T-helper 2 cell treated with Interferon-gamma antibody and Interleukin-4, amounts not matched to agents 5 μg/mL and 100 μg/mL, for 36 hours (primary cell): ENCODE results near the gene CACNG1.

Experiments
- DNase-seq: peaks from one replicate; pipeline ENCODE4 v3.0.0; 2021; ENCODE audit warnings: low spot score
- H3K27ac Mint-ChIP-seq: one replicate; pipeline ENCODE4 v1.8.0; 2021; ENCODE audit warnings: mild to moderate bottlenecking, mixed read lengths
- H3K27me3 Mint-ChIP-seq: one replicate; pipeline ENCODE4 v1.8.0; 2021; ENCODE audit warnings: low read depth, mixed read lengths
- H3K36me3 Mint-ChIP-seq: one replicate; pipeline ENCODE4 v1.8.0; 2021; ENCODE audit warnings: low read depth, mixed read lengths
- H3K4me1 Mint-ChIP-seq: one replicate; pipeline ENCODE4 v1.8.0; 2021; ENCODE audit warnings: low read depth, mixed read lengths
- H3K4me3 Mint-ChIP-seq: one replicate; pipeline ENCODE4 v1.8.0; 2022; ENCODE audit warnings: mild to moderate bottlenecking, moderate library complexity, mixed read lengths
- H3K9me3 Mint-ChIP-seq: one replicate; pipeline ENCODE4 v1.8.0; 2021; ENCODE audit warnings: mixed read lengths

CACNG1 gene

DNA sequence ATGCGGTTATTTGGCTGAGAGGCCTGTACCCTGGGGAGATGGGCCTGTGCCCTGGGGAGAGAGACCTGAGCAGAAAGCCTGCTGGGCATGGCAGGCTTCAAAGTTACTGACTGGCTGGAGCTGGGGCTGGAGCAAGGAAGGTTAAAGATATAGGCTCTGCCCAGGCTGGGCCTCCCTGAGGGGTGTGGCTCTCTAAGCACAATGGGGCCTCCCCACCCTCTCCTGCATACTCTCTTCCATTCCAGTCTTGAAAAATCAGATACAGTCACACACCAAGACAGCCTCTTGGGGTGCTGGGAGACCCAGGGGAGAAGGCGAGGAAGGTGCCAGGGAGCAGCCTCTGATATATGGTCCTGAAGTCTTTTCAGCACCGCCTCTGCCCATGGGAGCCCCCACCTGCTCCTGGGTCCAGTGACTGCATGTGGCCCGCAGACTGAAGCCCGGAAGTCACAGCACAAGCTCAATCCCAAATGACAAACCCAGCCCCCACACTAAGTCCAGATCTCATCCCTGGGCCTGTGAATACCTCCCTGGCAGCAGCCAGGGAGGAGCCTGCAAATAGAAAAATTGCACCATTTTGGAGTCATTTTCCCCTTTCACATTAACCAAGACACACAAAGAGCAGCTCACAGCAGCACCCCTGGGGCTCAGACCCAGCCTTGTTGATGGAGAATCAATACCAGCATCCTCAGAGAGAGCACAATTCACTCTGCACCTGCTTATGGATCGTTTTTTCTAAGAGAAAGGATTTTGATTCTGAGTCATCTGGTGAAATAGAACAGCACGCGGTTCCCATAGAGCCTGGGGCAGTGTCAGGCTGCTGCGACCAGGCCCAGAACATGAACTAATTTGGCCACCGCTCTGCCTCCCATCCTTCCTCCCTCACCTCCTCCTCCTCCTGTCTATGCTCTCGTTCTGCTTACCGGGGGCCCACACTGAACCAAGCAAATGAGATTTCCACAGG, 25.6 kb upstream of the CACNG1 start:
- Mint-ChIP-seq H3K36me3 (no peaks in the 10 kb centered on the region), H3K4me1 (no peaks in the 10 kb centered on the region), H3K27ac (no peak overlapping the region), H3K4me3 (no peak overlapping the region), H3K27me3 (no peaks in the 10 kb centered on the region), H3K9me3 (no peaks in the 10 kb centered on the region)
- DNase-seq: no peak

DNA sequence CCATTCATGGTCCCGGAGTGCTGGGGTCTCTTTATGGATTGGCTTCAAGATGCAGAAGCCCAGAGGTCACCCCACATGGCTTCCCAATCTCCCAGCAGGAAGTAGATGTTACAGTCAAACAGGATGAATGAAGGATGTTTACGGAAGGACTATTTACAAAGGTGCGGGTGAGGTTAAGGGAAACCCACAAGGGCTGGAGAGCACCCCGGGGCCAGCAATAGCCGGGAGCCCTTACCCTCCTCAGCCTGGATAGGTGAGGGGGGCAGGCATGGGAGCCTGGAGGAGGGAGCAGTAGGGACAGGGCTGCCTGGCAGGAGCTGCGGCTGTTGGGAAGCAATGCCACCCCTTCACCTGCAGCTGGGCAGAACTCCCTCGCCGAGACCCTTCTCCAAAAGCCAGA, 24.5 kb upstream of the CACNG1 start:
- DNase-seq: no peak
- Mint-ChIP-seq H3K4me3 (no peak overlapping the region), H3K9me3 (no peaks in the 10 kb centered on the region), H3K36me3 (no peaks in the 10 kb centered on the region), H3K27me3 (no peaks in the 10 kb centered on the region), H3K4me1 (no peaks in the 10 kb centered on the region), H3K27ac (no peak overlapping the region)

- Mint-ChIP-seq H3K27me3 (no peaks in the 10 kb centered on the region), H3K9me3 (no peaks in the 10 kb centered on the region), H3K4me3 (no peak overlapping the region), H3K27ac (no peak overlapping the region), H3K36me3 (no peaks in the 10 kb centered on the region), H3K4me1 (no peaks in the 10 kb centered on the region)
- DNase-seq: no peak
Observed at GRCh38 chr17:67020293-67020766, 24.0 kb upstream of the CACNG1 start.

DNA sequence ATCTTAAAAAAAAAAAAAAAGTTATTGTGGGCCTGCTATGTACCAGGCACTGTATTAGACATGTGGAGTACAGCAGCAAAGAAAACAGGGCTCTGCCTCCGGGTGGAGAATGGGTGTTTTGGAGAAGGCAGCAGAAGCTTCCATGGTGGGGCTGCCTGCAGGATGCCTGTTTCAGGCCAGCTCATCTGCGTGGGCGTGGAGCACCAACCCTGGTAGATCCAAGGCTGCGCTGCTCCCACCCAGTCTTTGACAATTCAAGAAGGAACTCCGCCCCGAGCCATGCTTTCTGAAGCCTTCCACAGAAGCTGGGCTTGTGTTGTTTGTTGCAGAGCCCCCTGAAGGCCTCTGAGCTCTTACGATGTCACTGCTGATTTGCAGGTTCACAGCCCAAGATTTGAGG, 23.2 kb upstream of the CACNG1 start:
- Mint-ChIP-seq H3K27me3 (no peaks in the 10 kb centered on the region), H3K9me3 (no peaks in the 10 kb centered on the region), H3K4me3 (no peak overlapping the region), H3K27ac (no peak overlapping the region), H3K36me3 (no peaks in the 10 kb centered on the region), H3K4me1 (no peaks in the 10 kb centered on the region)
- no peak for DNase-seq

DNA sequence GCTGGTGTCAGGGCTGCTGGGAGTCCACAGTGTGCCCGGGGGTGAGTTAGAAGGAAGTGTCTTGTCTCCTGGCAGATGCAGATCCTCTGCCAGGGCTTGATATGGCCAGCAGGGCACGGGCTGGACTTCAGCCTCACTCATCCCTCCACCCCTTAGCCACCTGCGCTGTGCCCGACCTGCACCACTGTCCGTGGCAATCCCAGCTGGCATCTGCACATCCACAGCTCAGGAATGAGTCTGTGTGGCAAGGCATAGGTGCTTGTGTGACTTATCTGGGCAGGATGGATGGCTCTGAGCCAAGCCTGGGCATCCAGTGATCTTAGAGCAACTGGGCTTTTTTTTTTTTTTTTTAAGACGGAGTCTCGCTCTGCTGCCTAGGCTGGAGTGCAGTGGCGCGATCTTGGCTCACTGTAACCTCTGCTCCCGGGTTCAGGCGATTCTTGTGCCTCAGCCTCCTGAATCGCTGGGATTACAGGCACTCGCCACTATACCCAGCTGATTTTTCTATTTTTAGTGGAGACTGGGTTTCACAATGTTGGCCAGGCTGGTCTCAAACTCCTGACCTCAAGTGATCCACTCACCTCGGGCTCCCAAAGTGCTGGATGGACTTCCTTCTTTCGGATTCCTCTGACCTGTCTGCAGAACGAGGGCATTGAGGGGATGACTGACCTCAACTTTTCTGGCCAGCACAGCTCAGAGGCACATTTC, 22.5 kb upstream of the CACNG1 start:
- H3K27me3 Mint-ChIP-seq: no peaks in the 10 kb centered on the region
- no peaks in the 10 kb centered on the region for H3K4me1 Mint-ChIP-seq
- no peaks in the 10 kb centered on the region for H3K9me3 Mint-ChIP-seq
- no peak overlapping the region for H3K27ac Mint-ChIP-seq
- no peak overlapping the region for H3K4me3 Mint-ChIP-seq
- DNase-seq: no peak
- no peaks in the 10 kb centered on the region for H3K36me3 Mint-ChIP-seq

GRCh38 chr17:67022451-67022810, 21.9 kb upstream of the CACNG1 start:
- Mint-ChIP-seq H3K9me3 (no peaks in the 10 kb centered on the region), H3K27ac (no peak overlapping the region), H3K4me1 (no peaks in the 10 kb centered on the region), H3K27me3 (no peaks in the 10 kb centered on the region), H3K36me3 (no peaks in the 10 kb centered on the region), H3K4me3 (no peak overlapping the region)
- DNase-seq: no peak

DNA sequence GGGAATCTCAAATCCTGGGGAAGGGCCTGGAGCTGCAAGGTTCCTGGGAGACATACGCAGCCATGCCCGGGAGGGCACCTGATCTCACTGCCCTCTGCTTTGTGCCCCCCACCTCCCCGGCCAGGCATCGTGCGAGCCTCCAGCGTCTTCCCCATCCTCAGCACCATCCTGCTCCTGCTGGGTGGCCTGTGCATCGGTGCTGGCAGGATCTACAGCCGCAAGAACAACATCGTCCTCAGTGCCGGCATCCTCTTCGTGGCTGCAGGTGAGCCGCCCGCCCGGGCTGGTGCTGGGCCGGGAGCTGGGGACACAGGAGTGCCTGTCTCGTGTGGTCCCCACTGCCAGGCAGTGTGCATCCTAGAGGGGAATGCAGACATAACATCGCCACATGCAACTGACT, 19.6 kb upstream of the CACNG1 start:
- Mint-ChIP-seq H3K9me3 (no peaks in the 10 kb centered on the region), H3K27ac (no peak overlapping the region), H3K4me3 (no peak overlapping the region), H3K36me3 (no peaks in the 10 kb centered on the region), H3K27me3 (no peaks in the 10 kb centered on the region), H3K4me1 (no peaks in the 10 kb centered on the region)
- no peak for DNase-seq

- DNase-seq: no peak
- Mint-ChIP-seq H3K9me3 (no peaks in the 10 kb centered on the region), H3K27ac (no peak overlapping the region), H3K36me3 (no peaks in the 10 kb centered on the region), H3K4me1 (no peaks in the 10 kb centered on the region), H3K4me3 (no peak overlapping the region), H3K27me3 (no peaks in the 10 kb centered on the region)
Observed at GRCh38 chr17:67025216-67025792, 19.1 kb upstream of the CACNG1 start.

DNA sequence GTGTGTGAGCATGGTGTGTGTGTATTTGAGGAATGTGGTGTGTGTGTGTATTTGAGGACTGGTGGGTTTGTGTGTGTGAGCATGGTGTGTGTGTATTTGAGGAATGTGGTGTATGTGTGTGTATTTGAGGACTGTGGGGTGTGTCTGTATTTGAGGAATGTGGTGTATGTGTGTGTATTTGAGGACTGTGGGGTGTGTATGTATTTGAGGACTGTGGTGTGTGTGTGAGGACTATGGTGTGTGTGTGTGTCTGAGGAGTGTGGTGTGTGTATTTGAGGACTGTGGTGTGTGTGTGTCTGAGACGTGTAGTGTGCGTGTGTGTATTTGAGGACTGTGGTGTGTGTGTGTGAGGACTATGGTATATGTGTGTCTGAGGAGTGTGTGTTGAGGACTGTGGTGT, 18.0 kb upstream of the CACNG1 start:
- Mint-ChIP-seq H3K4me1 (no peaks in the 10 kb centered on the region), H3K9me3 (no peaks in the 10 kb centered on the region), H3K27me3 (no peaks in the 10 kb centered on the region), H3K4me3 (no peak overlapping the region), H3K36me3 (no peaks in the 10 kb centered on the region), H3K27ac (no peak overlapping the region)
- DNase-seq: no peak

- no peaks in the 10 kb centered on the region for H3K36me3 Mint-ChIP-seq
- no peaks in the 10 kb centered on the region for H3K4me1 Mint-ChIP-seq
- no peaks in the 10 kb centered on the region for H3K27me3 Mint-ChIP-seq
Observed at GRCh38 chr17:67027031-67027628, 17.2 kb upstream of the CACNG1 start.

DNA sequence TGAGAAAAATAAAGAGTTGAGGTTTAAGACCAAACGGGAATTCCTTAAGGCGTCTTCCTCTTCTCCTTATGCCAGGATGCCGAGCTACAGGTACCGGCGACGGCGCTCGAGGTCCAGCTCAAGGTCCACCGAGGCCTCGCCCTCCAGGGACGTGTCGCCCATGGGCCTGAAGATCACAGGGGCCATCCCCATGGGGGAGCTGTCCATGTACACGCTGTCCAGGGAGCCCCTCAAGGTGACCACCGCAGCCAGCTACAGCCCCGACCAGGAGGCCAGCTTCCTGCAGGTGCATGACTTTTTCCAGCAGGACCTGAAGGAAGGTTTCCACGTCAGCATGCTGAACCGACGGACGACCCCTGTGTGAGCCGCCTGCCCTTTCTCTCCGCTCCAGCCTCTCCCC, 13.7 kb upstream of the CACNG1 start:
- no peaks in the 10 kb centered on the region for H3K36me3 Mint-ChIP-seq
- DNase-seq: no peak
- no peaks in the 10 kb centered on the region for H3K4me1 Mint-ChIP-seq
- no peaks in the 10 kb centered on the region for H3K9me3 Mint-ChIP-seq
- no peak overlapping the region for H3K27ac Mint-ChIP-seq
- H3K4me3 Mint-ChIP-seq: no peak overlapping the region
- H3K27me3 Mint-ChIP-seq: no peaks in the 10 kb centered on the region

More at GRCh38 chr17:67027031-67027628, 17.2 kb upstream of the CACNG1 start:
- DNase-seq: no peak
- Mint-ChIP-seq H3K27ac (no peak overlapping the region), H3K9me3 (no peaks in the 10 kb centered on the region), H3K4me3 (no peak overlapping the region)

DNA sequence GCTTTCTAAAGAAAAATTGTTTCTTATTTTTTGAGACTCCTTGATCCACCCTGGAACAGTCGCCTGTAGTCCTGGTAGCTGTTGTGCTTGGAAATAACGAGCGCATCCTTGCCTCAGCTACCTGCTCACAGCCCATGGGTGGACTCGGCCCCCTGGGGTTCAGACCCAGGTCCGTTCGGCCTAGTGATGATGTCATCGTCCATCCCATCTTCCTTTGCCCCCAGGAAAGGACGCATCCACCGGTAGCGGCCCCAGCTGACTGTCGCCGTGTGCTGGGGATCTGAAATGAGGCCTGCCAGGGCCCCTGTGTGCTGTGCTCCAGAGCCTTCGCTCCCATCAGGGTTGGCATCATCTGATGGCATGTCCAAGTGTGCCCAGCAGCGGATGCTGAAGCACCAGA, 12.0 kb upstream of the CACNG1 start:
- Mint-ChIP-seq H3K4me1 (no peaks in the 10 kb centered on the region), H3K9me3 (no peaks in the 10 kb centered on the region), H3K36me3 (no peaks in the 10 kb centered on the region), H3K27ac (no peak overlapping the region), H3K4me3 (no peak overlapping the region), H3K27me3 (no peaks in the 10 kb centered on the region)
- DNase-seq: no peak

DNA sequence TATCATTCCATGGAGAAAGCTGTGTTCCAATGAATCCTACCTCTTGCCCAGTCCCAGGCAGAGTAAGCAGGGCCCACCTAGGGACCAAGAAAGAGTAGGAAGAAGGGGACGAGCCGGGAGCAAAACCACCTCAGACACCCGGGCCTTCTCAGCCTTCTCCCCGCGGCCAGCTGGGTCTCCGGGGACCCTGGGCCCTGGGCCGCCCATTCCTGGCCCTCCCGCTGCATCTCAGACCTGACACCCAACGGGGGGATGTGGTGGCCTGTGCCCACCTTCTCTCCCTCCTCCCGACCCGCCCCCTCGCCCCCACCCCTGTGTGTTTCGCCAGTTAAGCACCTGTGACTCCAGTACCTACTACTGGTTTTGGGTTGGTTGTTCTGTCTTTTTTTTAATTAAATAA, 11.4 kb upstream of the CACNG1 start:
- no peaks in the 10 kb centered on the region for H3K36me3 Mint-ChIP-seq
- DNase-seq: no peak
- H3K27ac Mint-ChIP-seq: no peak overlapping the region
- H3K9me3 Mint-ChIP-seq: no peaks in the 10 kb centered on the region
- H3K4me3 Mint-ChIP-seq: no peak overlapping the region
- H3K27me3 Mint-ChIP-seq: no peaks in the 10 kb centered on the region
- H3K4me1 Mint-ChIP-seq: no peaks in the 10 kb centered on the region

DNA sequence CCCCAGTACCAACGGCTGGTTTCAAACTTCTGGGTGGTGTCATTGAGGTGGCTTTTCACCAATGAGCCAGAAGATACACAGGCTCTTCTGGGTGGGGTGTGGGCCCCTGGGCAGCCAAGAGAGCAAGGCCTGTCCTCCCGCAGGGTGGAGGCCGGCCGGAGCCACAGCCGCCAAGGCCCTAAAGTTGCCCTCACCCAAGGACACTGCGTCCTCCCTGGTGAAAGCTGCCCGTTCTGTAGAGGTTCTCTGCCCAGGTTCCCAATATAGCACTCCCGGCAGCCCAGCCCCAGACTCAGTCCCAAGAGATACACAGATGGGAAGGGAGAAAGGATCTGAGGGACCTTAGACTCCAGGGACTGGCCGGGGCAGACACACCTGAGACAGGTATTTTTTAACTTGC, 10.7 kb upstream of the CACNG1 start:
- Mint-ChIP-seq H3K9me3 (no peaks in the 10 kb centered on the region), H3K27ac (no peak overlapping the region), H3K4me3 (no peak overlapping the region), H3K36me3 (no peaks in the 10 kb centered on the region), H3K4me1 (no peaks in the 10 kb centered on the region), H3K27me3 (peaks cover 3% of the 10 kb centered on the region)
- no peak for DNase-seq
